Neural cell (in vitro differentiated cells): Measurements from ENCODE around the gene FHIT. TPM values are rescaled to one million over a fixed set of nuclear protein-coding genes. Genes with fewer than 3 reads are reported as not detected.

ENCODE experiments used
- H2AFZ ChIP-seq: fragments of 200-600, 300-800 bp; sonication (generic), shearing (Covaris generic); 2 replicates; pipeline ENCODE4 v1.6.0; 2014; ENCODE audit warnings: low read depth, mild to moderate bottlenecking, antibody characterized with exemption, low read length, moderate library complexity
- H3F3A ChIP-seq: fragments of 200-600 bp; shearing (Covaris generic); 2 replicates; pipeline ENCODE4 v1.6.1; 2016; ENCODE audit warnings: mild to moderate bottlenecking, moderate library complexity, mixed read lengths, antibody characterized with exemption, low read length; ENCODE audit not compliant: insufficient read depth, poor library complexity, severe bottlenecking
- H3K27ac ChIP-seq: fragments of 200-600, 300-800 bp; sonication (generic), shearing (Covaris generic); 2 replicates; pipeline ENCODE4 v1.5.1; 2014; ENCODE audit warnings: mild to moderate bottlenecking, low read length, moderate library complexity
- H3K27me3 ChIP-seq: fragments of 300-800, 200-600 bp; sonication (generic), shearing (Covaris generic); 2 replicates; pipeline ENCODE4 v1.6.0; 2014; ENCODE audit warnings: mild to moderate bottlenecking, low read depth, low read length, moderate library complexity; ENCODE audit not compliant: insufficient read depth
- H3K36me3 ChIP-seq: fragments of 300-800, 200-600 bp; sonication (generic), shearing (Covaris generic); 2 replicates; pipeline ENCODE4 v1.5.1; 2014; ENCODE audit warnings: mild to moderate bottlenecking, antibody characterized with exemption, low read length, moderate library complexity; ENCODE audit not compliant: insufficient read depth
- H3K4me2 ChIP-seq: fragments of 300-800, 200-600 bp; sonication (generic), shearing (Covaris generic); 2 replicates; pipeline ENCODE4 v1.6.0; 2014; ENCODE audit warnings: mild to moderate bottlenecking, low read length
- H3K4me3 ChIP-seq: fragments of 300-800, 200-600 bp; sonication (generic), shearing (Covaris generic); 2 replicates; pipeline ENCODE4 v1.5.1; 2014; ENCODE audit warnings: mild to moderate bottlenecking, low read length, moderate library complexity
- H3K79me2 ChIP-seq: fragments of 200-600 bp; shearing (Covaris generic); replicated peaks from 2 replicates; pipeline ENCODE4 v1.6.0; 2014; ENCODE audit warnings: mild to moderate bottlenecking, low read length, moderate library complexity; ENCODE audit not compliant: insufficient read depth
- H3K9ac ChIP-seq: fragments of 300-800, 200-600 bp; sonication (generic), shearing (Covaris generic); 2 replicates; pipeline ENCODE4 v1.6.1; 2016; ENCODE audit warnings: mild to moderate bottlenecking, low read length, mixed read lengths
- H3K9me2 ChIP-seq: fragments of 200-600 bp; shearing (Covaris generic); 2 replicates; pipeline ENCODE4 v1.6.1; 2016; ENCODE audit warnings: mild to moderate bottlenecking, low read length, mixed read lengths; ENCODE audit not compliant: insufficient read depth
- H3K9me3 ChIP-seq: fragments of 200-600, 300-800 bp; sonication (generic), shearing (Covaris generic); 2 replicates; pipeline ENCODE4 v1.6.1; 2016; ENCODE audit warnings: mild to moderate bottlenecking, mixed run types, low read length, moderate library complexity, mixed read lengths
- H4K20me1 ChIP-seq: fragments of 200-600 bp; shearing (Covaris generic); 2 replicates; pipeline ENCODE4 v1.6.1; 2016; ENCODE audit warnings: mild to moderate bottlenecking, mixed run types; ENCODE audit not compliant: insufficient read depth
- EP300 ChIP-seq: fragments of 450-650 bp; conservative IDR thresholded peaks from 2 replicates; pipeline ENCODE4 v1.6.1; 2014; ENCODE audit warnings: antibody characterized with exemption, mild to moderate bottlenecking, moderate library complexity; ENCODE audit not compliant: poor library complexity, severe bottlenecking
- EZH2 ChIP-seq: fragments of 200-600, 300-800 bp; shearing (Covaris generic), sonication (generic); IDR thresholded peaks from 2 replicates; pipeline ENCODE4 v1.6.1; 2014; ENCODE audit warnings: antibody characterized with exemption, low read length, borderline replicate concordance, mild to moderate bottlenecking; ENCODE audit not compliant: insufficient read depth, poor library complexity, severe bottlenecking
- MXI1 ChIP-seq: fragments of 450-650 bp; conservative IDR thresholded peaks from 2 replicates; pipeline ENCODE4 v1.6.1; 2014; ENCODE audit warnings: antibody characterized with exemption, mild to moderate bottlenecking; ENCODE audit not compliant: poor library complexity, severe bottlenecking
- POLR2AphosphoS5 ChIP-seq: IDR thresholded peaks from 2 replicates; pipeline ENCODE4 v1.6.1; 2012
- RAD21 ChIP-seq: fragments of 450-650 bp; conservative IDR thresholded peaks from 2 replicates; pipeline ENCODE4 v1.6.1; 2014; ENCODE audit warnings: antibody characterized with exemption, mild to moderate bottlenecking, moderate library complexity
- SMC3 ChIP-seq: fragments of 450-650 bp; conservative IDR thresholded peaks from 2 replicates; pipeline ENCODE4 v1.6.1; 2014; ENCODE audit warnings: antibody characterized with exemption, mild to moderate bottlenecking, moderate library complexity; ENCODE audit not compliant: poor library complexity
- TAF1 ChIP-seq: IDR thresholded peaks from 2 replicates; pipeline ENCODE4 v1.6.1; 2012; ENCODE audit warnings: low read depth
- polyA plus RNA-seq: library from polyadenylated mRNA; depleted of rRNA; stranded (reverse); fragments of >200 nt; gene quantifications from 2 replicates; pipeline ENCODE4 v1.2.3, GENCODE V29; 2014
- TF ChIP-seq, protein P1 (sequence below): IDR thresholded peaks from 2 replicates; pipeline ENCODE4 v1.6.1; 2012; ENCODE audit warnings: borderline replicate concordance
- TF ChIP-seq, protein P2 (sequence below): fragments of 450-650 bp; IDR thresholded peaks from 2 replicates; pipeline ENCODE4 v1.5.1; 2014; ENCODE audit warnings: antibody characterized with exemption, mild to moderate bottlenecking, moderate library complexity; ENCODE audit not compliant: poor library complexity, severe bottlenecking

FHIT gene
- polyA plus RNA-seq, 1 donor from 2014 or later, result not detected

DNA sequence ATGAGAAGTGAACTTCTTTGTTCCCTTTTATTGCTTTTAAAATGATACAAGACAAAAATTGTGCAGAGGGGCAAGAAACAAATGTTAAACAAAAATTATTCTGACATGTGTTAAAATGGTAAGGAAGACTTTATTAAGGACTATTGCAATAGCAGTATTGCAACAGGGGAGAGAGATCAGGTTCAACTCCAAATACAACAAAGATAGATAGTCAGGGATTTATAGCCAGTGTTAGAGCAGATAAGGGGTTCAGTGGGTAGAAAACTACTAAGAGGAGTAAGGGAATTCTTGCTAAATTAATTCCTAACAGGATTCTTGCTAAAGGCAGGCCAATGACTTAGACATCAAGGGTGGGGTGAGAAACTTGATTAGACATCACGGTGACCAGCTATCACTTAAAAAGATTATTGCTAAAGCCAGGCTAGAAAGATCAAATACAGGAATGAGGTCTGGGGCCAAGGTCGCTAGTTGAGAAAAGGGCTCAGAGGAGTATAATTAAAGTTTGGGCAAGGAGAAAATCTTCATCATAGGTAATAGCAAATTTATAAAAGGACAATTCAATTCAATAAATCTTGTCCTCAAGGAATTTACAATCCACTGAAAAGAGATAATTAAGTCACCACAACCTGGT lies 81.5 kb downstream of the FHIT start:
- Histone ChIP-seq H4K20me1 (no peaks in the 10 kb centered on the region), H3K27ac (no peak overlapping the region), H3K4me2 (no peak overlapping the region), H3K9ac (no peak overlapping the region), H3K9me2 (no peaks in the 10 kb centered on the region), H3F3A (no peaks in the 10 kb centered on the region), H3K9me3 (no peaks in the 10 kb centered on the region), H3K79me2 (no peaks in the 10 kb centered on the region), H3K27me3 (no peaks in the 10 kb centered on the region), H3K4me3 (no peak overlapping the region), H3K36me3 (no peaks in the 10 kb centered on the region), H2AFZ (no peak overlapping the region)
- no peak for TF ChIP-seq EP300
- TF ChIP-seq, protein P1, sequence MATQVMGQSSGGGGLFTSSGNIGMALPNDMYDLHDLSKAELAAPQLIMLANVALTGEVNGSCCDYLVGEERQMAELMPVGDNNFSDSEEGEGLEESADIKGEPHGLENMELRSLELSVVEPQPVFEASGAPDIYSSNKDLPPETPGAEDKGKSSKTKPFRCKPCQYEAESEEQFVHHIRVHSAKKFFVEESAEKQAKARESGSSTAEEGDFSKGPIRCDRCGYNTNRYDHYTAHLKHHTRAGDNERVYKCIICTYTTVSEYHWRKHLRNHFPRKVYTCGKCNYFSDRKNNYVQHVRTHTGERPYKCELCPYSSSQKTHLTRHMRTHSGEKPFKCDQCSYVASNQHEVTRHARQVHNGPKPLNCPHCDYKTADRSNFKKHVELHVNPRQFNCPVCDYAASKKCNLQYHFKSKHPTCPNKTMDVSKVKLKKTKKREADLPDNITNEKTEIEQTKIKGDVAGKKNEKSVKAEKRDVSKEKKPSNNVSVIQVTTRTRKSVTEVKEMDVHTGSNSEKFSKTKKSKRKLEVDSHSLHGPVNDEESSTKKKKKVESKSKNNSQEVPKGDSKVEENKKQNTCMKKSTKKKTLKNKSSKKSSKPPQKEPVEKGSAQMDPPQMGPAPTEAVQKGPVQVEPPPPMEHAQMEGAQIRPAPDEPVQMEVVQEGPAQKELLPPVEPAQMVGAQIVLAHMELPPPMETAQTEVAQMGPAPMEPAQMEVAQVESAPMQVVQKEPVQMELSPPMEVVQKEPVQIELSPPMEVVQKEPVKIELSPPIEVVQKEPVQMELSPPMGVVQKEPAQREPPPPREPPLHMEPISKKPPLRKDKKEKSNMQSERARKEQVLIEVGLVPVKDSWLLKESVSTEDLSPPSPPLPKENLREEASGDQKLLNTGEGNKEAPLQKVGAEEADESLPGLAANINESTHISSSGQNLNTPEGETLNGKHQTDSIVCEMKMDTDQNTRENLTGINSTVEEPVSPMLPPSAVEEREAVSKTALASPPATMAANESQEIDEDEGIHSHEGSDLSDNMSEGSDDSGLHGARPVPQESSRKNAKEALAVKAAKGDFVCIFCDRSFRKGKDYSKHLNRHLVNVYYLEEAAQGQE, result no peak
- TF ChIP-seq POLR2AphosphoS5, result no peak
- TF ChIP-seq EZH2, result no peak
- no peak for TF ChIP-seq TAF1

DNA sequence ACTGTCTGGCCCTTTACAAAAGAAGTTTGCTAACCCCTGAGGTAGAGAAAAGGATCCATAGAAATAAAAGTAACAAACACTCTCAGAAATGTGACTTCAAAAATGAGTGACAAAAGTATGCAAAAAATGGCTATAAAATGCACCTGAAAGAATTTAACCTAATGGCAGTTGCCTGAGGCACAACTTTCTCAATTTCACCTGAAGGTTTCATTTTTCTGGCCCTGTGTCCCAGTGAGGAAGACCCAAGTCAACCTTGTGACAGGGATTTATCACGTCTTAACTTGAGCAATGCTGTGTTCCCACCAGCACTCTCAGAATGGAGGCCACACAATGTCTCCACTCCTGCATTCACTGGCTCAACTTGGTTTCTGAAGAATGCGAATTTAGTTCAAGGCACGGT lies 83.0 kb downstream of the FHIT start:
- Histone ChIP-seq H3F3A (no peaks in the 10 kb centered on the region), H4K20me1 (no peaks in the 10 kb centered on the region), H3K27ac (no peak overlapping the region), H3K4me2 (no peak overlapping the region), H3K9me2 (no peaks in the 10 kb centered on the region), H3K79me2 (no peaks in the 10 kb centered on the region), H3K4me3 (no peak overlapping the region), H3K27me3 (no peaks in the 10 kb centered on the region), H3K36me3 (no peaks in the 10 kb centered on the region), H3K9ac (no peak overlapping the region), H2AFZ (no peak overlapping the region), H3K9me3 (no peaks in the 10 kb centered on the region)
- TF ChIP-seq TAF1 (no peak), MXI1 (no peak), POLR2AphosphoS5 (no peak), SMC3 (no peak), RAD21 (no peak), EP300 (no peak), EZH2 (no peak)
- TF ChIP-seq, protein P1, result no peak
- TF ChIP-seq, protein P2, sequence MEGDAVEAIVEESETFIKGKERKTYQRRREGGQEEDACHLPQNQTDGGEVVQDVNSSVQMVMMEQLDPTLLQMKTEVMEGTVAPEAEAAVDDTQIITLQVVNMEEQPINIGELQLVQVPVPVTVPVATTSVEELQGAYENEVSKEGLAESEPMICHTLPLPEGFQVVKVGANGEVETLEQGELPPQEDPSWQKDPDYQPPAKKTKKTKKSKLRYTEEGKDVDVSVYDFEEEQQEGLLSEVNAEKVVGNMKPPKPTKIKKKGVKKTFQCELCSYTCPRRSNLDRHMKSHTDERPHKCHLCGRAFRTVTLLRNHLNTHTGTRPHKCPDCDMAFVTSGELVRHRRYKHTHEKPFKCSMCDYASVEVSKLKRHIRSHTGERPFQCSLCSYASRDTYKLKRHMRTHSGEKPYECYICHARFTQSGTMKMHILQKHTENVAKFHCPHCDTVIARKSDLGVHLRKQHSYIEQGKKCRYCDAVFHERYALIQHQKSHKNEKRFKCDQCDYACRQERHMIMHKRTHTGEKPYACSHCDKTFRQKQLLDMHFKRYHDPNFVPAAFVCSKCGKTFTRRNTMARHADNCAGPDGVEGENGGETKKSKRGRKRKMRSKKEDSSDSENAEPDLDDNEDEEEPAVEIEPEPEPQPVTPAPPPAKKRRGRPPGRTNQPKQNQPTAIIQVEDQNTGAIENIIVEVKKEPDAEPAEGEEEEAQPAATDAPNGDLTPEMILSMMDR, result no peak
